Gastroesophageal sphincter (tissue), 3 donors: Measurements from ENCODE around the gene NCAPD2.
"Not testable (repeated sequence)": the region's sequence is repeated elsewhere in the genome, so short reads cannot be mapped to it uniquely, and the experiment has no call there.

Experiments
- EP300 ChIP-seq: sonication (generic); formaldehyde crosslinking; IDR thresholded peaks from one replicate; pipeline ENCODE4 v1.6.1; 2017; ENCODE audit warnings: antibody characterized with exemption, mild to moderate bottlenecking
- POLR2A ChIP-seq, 2 donors: fragments of 450-650 bp; IDR thresholded peaks; one replicate each; pipeline ENCODE4 v1.6.1; 2017; ENCODE audit warnings: antibody characterized with exemption in 2 of 2, mild to moderate bottlenecking in 2 of 2, moderate library complexity in 1 of 2
- POLR2AphosphoS5 ChIP-seq: sonication (generic); formaldehyde crosslinking; IDR thresholded peaks from one replicate; pipeline ENCODE4 v1.6.1; 2017; ENCODE audit warnings: antibody characterized with exemption
- TF ChIP-seq, protein P1 (sequence below), 4 experiments: fragments of 200-600 bp in 2 of 4; fragments of 450-650 bp in 2 of 4; sonication (generic) in 1 of 4; IDR thresholded peaks; one replicate each; pipeline ENCODE4 v1.5.1; 2017 to 2019; ENCODE audit warnings: antibody characterized with exemption in 4 of 4, mild to moderate bottlenecking in 2 of 4, moderate library complexity in 2 of 4

GRCh38 chr12:6490673-6491072 lies 3.2 kb upstream of the NCAPD2 start:
- TF ChIP-seq, protein P1, sequence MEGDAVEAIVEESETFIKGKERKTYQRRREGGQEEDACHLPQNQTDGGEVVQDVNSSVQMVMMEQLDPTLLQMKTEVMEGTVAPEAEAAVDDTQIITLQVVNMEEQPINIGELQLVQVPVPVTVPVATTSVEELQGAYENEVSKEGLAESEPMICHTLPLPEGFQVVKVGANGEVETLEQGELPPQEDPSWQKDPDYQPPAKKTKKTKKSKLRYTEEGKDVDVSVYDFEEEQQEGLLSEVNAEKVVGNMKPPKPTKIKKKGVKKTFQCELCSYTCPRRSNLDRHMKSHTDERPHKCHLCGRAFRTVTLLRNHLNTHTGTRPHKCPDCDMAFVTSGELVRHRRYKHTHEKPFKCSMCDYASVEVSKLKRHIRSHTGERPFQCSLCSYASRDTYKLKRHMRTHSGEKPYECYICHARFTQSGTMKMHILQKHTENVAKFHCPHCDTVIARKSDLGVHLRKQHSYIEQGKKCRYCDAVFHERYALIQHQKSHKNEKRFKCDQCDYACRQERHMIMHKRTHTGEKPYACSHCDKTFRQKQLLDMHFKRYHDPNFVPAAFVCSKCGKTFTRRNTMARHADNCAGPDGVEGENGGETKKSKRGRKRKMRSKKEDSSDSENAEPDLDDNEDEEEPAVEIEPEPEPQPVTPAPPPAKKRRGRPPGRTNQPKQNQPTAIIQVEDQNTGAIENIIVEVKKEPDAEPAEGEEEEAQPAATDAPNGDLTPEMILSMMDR (IDR thresholded peaks at IDR 0.05) = not testable (repeated sequence)
- not testable (repeated sequence) for TF ChIP-seq EP300; POLR2A (IDR thresholded peaks at IDR 0.05); POLR2AphosphoS5
